NCI-H2196 (cell line): ENCODE data around the gene PPFIA2.

Experiments
- DNase-seq: peaks from one replicate; lab custom pipeline; 2025; ENCODE audit not compliant: unreplicated experiment; lab: John Stamatoyannopoulos, UW

Gene PPFIA2

GRCh38 chr12:81564237-81564636 is 194.9 kb downstream of the PPFIA2 start:
- DNase-seq, result no peak

- DNase-seq, result no peak
Observed at GRCh38 chr12:81558031-81558430, 201.1 kb downstream of the PPFIA2 start.

- no peak for DNase-seq
Observed at GRCh38 chr12:81546811-81547210, 212.3 kb downstream of the PPFIA2 start.

- no peak for DNase-seq
Observed at GRCh38 chr12:81543621-81544139, 215.5 kb downstream of the PPFIA2 start.

GRCh38 chr12:81542065-81543010 is 216.8 kb downstream of the PPFIA2 start:
- DNase-seq, result no peak

GRCh38 chr12:81541121-81541520 is 218.0 kb downstream of the PPFIA2 start:
- no peak for DNase-seq

GRCh38 chr12:81539279-81539678 is 219.9 kb downstream of the PPFIA2 start:
- no peak for DNase-seq

GRCh38 chr12:81533054-81533453 is 226.1 kb downstream of the PPFIA2 start:
- no peak for DNase-seq

- DNase-seq, result no peak
Observed at GRCh38 chr12:81530352-81530751, 228.8 kb downstream of the PPFIA2 start.

GRCh38 chr12:81520064-81520945 is 238.8 kb downstream of the PPFIA2 start:
- no peak for DNase-seq

GRCh38 chr12:81518638-81519037 is 240.5 kb downstream of the PPFIA2 start:
- DNase-seq, result no peak

- no peak for DNase-seq
Observed at GRCh38 chr12:81517296-81517695, 241.9 kb downstream of the PPFIA2 start.

GRCh38 chr12:81502912-81503695 is 256.0 kb downstream of the PPFIA2 start:
- no peak for DNase-seq

- DNase-seq, result no peak
Observed at GRCh38 chr12:81500788-81501187, 258.4 kb downstream of the PPFIA2 start.

GRCh38 chr12:81499809-81500208 is 259.3 kb downstream of the PPFIA2 start:
- DNase-seq, result no peak

- DNase-seq, result no peak
Observed at GRCh38 chr12:81492131-81492720, 266.9 kb downstream of the PPFIA2 start.

GRCh38 chr12:81472934-81473333 is 286.2 kb downstream of the PPFIA2 start:
- no peak for DNase-seq

GRCh38 chr12:81470923-81471322 is 288.2 kb downstream of the PPFIA2 start:
- no peak for DNase-seq

GRCh38 chr12:81468206-81468605 is 290.9 kb downstream of the PPFIA2 start:
- no peak for DNase-seq

- no peak for DNase-seq
Observed at GRCh38 chr12:81465876-81466275, 293.3 kb downstream of the PPFIA2 start.
